ENCODE results near the gene PLCXD1. TPM values are rescaled to one million over a fixed set of nuclear protein-coding genes. Genes with fewer than 3 reads are reported as not detected.
A peak's percentile ranks its signal among the peaks of the same experiment; 100 is the strongest.

The PLCXD1 gene
- polyA plus RNA-seq, 2 of the 4 experiments (the other 2 are of a cell fraction) = 64.6 to 67.9 TPM

DNA sequence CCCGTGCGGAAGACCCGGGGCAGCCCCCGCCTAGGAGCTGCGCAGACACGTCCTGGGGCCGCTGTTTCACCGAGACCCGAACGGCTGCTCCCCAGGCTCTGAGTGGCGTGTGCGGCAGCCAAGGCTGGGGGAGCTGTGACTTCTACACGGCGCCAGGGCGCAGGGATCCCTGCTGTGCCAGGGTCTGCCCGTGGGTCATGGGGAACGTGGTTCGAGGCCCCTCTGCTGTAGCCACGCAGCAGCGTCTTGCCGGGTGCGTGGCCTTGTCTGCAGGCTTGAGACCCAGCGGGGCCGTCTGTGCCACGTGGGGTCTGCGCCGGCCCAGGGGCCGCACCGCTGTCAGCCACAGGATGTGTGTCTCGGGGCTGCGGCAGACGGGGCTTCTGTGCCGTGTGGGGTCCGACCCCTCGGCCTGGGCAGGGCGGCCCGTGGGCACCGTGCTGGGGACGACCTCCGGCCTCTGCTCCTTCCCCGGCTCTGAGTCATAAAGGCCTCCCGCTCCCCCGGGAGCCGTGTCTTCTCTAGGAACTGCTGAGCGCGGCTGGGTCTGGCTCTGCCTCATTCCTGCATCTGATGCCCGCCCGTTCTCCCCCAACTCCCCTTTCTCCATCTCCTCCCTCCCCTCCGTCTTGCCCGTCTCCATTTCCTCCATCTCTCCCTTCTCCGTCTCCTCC, 50.1 kb downstream of the PLCXD1 start:
- ATAC-seq (peak; percentile 62 to 81), DNase-seq (ENCODE audit: low read depth in 1 of 2, low spot score in 1 of 2) (no peak), FAIRE-seq (no peak)
- 55% methylated on average over 38 of the region's 51 CpGs for WGBS (ENCODE audit: missing lambda C conversion rate)
- H3K4me1 ChIP-seq = peaks cover 5% of the 10 kb centered on the region; the same call in 1 of the 3 replicates
- H3K4me2 ChIP-seq = no peak overlapping the region
- TF ChIP-seq POLR2A (IDR thresholded peaks at IDR 0.05; ENCODE audit: low read length) (no peak), JUN (IDR thresholded peaks at IDR 0.05) (peak in 1 of 2 experiments; percentile 35; a peak in 1 of 5 replicates)
- TF ChIP-seq, protein P1, sequence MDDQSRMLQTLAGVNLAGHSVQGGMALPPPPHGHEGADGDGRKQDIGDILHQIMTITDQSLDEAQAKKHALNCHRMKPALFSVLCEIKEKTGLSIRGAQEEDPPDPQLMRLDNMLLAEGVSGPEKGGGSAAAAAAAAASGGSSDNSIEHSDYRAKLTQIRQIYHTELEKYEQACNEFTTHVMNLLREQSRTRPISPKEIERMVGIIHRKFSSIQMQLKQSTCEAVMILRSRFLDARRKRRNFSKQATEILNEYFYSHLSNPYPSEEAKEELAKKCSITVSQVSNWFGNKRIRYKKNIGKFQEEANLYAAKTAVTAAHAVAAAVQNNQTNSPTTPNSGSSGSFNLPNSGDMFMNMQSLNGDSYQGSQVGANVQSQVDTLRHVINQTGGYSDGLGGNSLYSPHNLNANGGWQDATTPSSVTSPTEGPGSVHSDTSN (IDR thresholded peaks at IDR 0.05) = peak; percentile 16; the same call in 1 of the 2 replicates
- ChIA-PET CTCF (no interaction called here), POLR2A (no interaction called here)
- no peaks in the 10 kb centered on the region for H3K9me3 ChIP-seq
- no peak overlapping the region for H3K4me3 ChIP-seq
- H3K27ac ChIP-seq = peak overlapping the region in 1 of 2 experiments; percentile 46; a peak in 1 of 6 replicates

DNA sequence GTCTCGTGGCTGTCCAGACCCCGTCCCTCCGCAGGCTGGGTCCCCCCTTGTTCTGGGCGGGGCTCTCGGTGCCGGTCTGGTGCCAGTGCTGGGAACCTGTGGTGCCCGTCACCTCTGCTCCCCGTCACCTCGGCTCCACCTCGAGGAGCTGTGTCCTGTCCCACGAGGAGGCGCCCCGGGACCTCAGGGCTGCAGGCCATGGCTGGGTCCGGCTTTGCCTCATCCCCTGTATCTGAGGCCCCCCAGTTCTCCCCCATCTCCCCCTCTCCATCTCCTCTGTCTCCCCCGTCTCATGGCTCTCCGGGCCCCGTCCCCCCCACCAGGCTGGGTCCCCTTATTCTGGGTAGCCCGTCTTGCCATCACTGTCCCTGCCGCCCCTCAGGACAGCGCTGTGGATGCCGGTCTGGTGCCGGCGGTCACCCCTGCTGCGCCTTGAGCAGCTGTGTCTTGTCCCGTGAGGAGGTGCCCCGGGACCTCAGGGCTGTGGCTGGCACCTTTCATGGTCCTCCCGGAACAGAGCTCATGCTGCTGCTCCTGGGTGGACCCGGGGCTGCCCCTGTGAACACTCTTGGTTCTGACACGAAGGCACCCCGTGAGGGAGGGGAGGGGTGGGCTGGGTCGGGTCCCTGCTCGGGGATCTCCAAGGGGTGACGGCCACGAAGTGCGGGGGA, 50.8 kb downstream of the PLCXD1 start:
- WGBS (ENCODE audit: missing lambda C conversion rate) = 91% methylated on average over 20 of the region's 35 CpGs
- Histone ChIP-seq H3K9me3 (no peaks in the 10 kb centered on the region), H3K4me1 (peaks cover 5% of the 10 kb centered on the region; the same call in 1 of the 3 replicates), H3K4me2 (no peak overlapping the region), H3K27ac (peak overlapping the region in 1 of 2 experiments; percentile 46; a peak in 1 of 6 replicates), H3K4me3 (no peak overlapping the region)
- ATAC-seq (peak; percentile 24 to 29), DNase-seq (ENCODE audit: low read depth in 1 of 2, low spot score in 1 of 2) (no peak), FAIRE-seq (no peak)
- ChIA-PET POLR2A (no interaction called here), CTCF (no interaction called here)
- TF ChIP-seq, protein P1 (IDR thresholded peaks at IDR 0.05) = no peak
- no peak for TF ChIP-seq POLR2AphosphoS2 (conservative IDR thresholded peaks at IDR 0.05; ENCODE audit: low read length)

DNA sequence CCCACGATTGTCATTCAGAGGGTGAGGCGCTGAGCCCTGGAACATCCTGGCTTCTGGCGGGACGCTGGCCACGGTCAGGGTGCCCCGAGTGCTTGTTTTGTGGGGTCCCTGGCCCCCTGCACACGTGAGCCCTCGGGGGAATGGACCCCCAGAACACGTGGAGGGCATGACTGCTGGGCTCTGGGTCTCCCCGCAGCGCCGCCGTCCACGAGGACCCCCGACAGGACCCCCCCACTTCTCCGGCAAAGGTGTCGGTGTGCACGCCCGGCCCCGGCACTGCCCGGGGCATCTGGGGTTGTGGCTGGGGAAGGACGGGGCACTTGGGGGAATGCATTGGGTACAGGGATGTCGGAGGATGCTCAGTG, 51.3 kb downstream of the PLCXD1 start:
- TF ChIP-seq HOXB5 (CRISPR knock-in tag; IDR thresholded peaks at IDR 0.05) (no peak), FOSB (CRISPR knock-in tag; IDR thresholded peaks at IDR 0.05) (no peak), MAFK (IDR thresholded peaks at IDR 0.05; ENCODE audit: partially characterized antibody) (no peak), NFE2L2 (conservative IDR thresholded peaks at IDR 0.05; ENCODE audit: low read length) (no peak), MYC (IDR thresholded peaks at IDR 0.05; ENCODE audit: borderline replicate concordance, low read length) (no peak), KDM1A (IDR thresholded peaks at IDR 0.05; ENCODE audit: low read depth) (no peak)
- TF ChIP-seq, protein P2, sequence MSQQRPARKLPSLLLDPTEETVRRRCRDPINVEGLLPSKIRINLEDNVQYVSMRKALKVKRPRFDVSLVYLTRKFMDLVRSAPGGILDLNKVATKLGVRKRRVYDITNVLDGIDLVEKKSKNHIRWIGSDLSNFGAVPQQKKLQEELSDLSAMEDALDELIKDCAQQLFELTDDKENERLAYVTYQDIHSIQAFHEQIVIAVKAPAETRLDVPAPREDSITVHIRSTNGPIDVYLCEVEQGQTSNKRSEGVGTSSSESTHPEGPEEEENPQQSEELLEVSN (IDR thresholded peaks at IDR 0.05; ENCODE audit: borderline replicate concordance, low read depth) = no peak
- FAIRE-seq (no peak), ATAC-seq (no peak)

DNA sequence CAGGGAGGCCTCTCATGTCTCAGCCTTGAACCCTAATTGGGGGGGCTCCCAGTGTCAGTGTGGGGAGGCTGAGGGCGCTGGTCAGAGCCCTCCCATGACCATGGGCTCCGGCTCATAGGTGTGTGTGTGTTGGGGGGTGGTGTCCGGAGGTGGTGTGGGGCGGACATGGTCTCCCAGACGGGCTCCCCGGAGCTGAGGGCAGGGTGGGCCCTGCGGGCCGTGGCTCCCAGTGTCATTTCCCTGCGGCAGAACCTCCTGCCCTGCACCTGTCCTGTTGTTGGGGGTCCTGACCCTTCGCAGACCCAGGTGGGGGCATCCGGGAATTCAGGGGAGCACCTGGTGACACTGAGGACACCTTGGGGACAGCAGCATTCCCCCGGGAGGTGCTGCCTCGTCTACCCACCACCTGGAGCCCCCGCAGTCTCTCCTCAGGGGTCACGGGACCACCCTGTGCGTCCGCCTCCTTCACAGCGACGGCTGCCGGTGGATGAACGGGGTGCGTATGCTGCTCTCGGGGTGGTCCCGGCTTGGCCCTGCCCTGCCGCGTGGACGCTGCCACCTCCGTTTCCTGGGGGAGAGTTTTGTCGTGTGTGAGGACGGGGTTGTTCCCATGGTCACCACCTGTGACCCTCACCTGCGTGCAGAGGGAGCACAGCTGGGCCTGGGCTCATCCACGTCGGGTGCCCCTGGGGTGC, 51.9 kb downstream of the PLCXD1 start:
- H3K4me1 ChIP-seq = peaks cover 5% of the 10 kb centered on the region; the same call in 1 of the 3 replicates
- H3K4me2 ChIP-seq = no peak overlapping the region
- POLR2A ChIA-PET = no interaction called here
- H3K4me3 ChIP-seq = no peak overlapping the region
- no peak for DNase-seq (ENCODE audit: low read depth in 1 of 2, low spot score in 1 of 2)
- TF ChIP-seq HOXA7 (CRISPR knock-in tag; IDR thresholded peaks at IDR 0.05) (no peak), HOXB13 (CRISPR knock-in tag; IDR thresholded peaks at IDR 0.05; ENCODE audit: low read depth) (no peak), EHMT2 (IDR thresholded peaks at IDR 0.05; ENCODE audit: low read depth) (no peak), NPAS2 (CRISPR knock-in tag; IDR thresholded peaks at IDR 0.05; ENCODE audit: borderline replicate concordance) (no peak), FOSL2 (IDR thresholded peaks at IDR 0.05) (no peak), FOSL2 (CRISPR knock-in tag; IDR thresholded peaks at IDR 0.05) (no peak), SMC3 (IDR thresholded peaks at IDR 0.05) (no peak)
- TF ChIP-seq, protein P3, sequence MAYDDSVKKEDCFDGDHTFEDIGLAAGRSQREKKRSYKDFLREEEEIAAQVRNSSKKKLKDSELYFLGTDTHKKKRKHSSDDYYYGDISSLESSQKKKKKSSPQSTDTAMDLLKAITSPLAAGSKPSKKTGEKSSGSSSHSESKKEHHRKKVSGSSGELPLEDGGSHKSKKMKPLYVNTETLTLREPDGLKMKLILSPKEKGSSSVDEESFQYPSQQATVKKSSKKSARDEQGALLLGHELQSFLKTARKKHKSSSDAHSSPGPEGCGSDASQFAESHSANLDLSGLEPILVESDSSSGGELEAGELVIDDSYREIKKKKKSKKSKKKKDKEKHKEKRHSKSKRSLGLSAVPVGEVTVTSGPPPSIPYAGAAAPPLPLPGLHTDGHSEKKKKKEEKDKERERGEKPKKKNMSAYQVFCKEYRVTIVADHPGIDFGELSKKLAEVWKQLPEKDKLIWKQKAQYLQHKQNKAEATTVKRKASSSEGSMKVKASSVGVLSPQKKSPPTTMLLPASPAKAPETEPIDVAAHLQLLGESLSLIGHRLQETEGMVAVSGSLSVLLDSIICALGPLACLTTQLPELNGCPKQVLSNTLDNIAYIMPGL (CRISPR knock-in tag; IDR thresholded peaks at IDR 0.05; ENCODE audit: borderline replicate concordance) = no peak
- CTCF ChIA-PET = no interaction called here
- H3K9me3 ChIP-seq = no peaks in the 10 kb centered on the region
- WGBS (ENCODE audit: missing lambda C conversion rate) = 90% methylated on average over 30 of the region's 33 CpGs
- FAIRE-seq = no peak
- no peak overlapping the region for H3K27ac ChIP-seq
- no peak for ATAC-seq

More for the DNA sequence above, 51.3 kb downstream of the PLCXD1 start:
- POLR2A ChIA-PET = no interaction called here
- H3K9me3 ChIP-seq = no peaks in the 10 kb centered on the region
- H3K27ac ChIP-seq = no peak overlapping the region
- WGBS (ENCODE audit: missing lambda C conversion rate) = 85% methylated on average over 10 of the region's 23 CpGs
- CTCF ChIA-PET = no interaction called here
- H3K4me3 ChIP-seq = no peak overlapping the region
- DNase-seq (ENCODE audit: low read depth in 1 of 2, low spot score in 1 of 2) = no peak
- H3K4me1 ChIP-seq = peaks cover 5% of the 10 kb centered on the region; the same call in 1 of the 3 replicates
- no peak overlapping the region for H3K4me2 ChIP-seq

Data from A549 (cell line).